Stimulated activated CD4-positive, alpha-beta T cell treated with anti-CD3 and anti-CD28 coated beads, TNF-alpha, amount 100 ng/mL, for 48 hours (primary cell): ENCODE measurements around the gene SUSD6.
"Not testable (repeated sequence)": the region's sequence is repeated elsewhere in the genome, so short reads cannot be mapped to it uniquely, and the experiment has no call there.

Experiments used
- DNase-seq, 3 donors: peaks; one replicate each; pipeline ENCODE4 v3.0.0-alpha.2; 2020; ENCODE audit warnings: low read depth in 3 of 3

The SUSD6 gene

GRCh38 chr14:69694730-69695281 lies 83.4 kb downstream of the SUSD6 start:
- no peak for DNase-seq

- DNase-seq, result no peak
Measured at GRCh38 chr14:69695322-69696203, 84.2 kb downstream of the SUSD6 start.

- DNase-seq, result no peak
Measured at GRCh38 chr14:69696204-69696527, 84.8 kb downstream of the SUSD6 start.

GRCh38 chr14:69696633-69697557 lies 85.5 kb downstream of the SUSD6 start:
- DNase-seq, result no peak

GRCh38 chr14:69698572-69698971 lies 87.2 kb downstream of the SUSD6 start:
- DNase-seq, result no peak

GRCh38 chr14:69699243-69699642 lies 87.8 kb downstream of the SUSD6 start:
- not testable (repeated sequence) for DNase-seq

GRCh38 chr14:69699748-69700303 lies 88.4 kb downstream of the SUSD6 start:
- no peak for DNase-seq

- DNase-seq, result no peak
Measured at GRCh38 chr14:69700575-69700974, 89.2 kb downstream of the SUSD6 start.

- no peak for DNase-seq
Measured at GRCh38 chr14:69701291-69701690, 89.9 kb downstream of the SUSD6 start.

GRCh38 chr14:69701857-69702256 lies 90.5 kb downstream of the SUSD6 start:
- DNase-seq, result no peak

GRCh38 chr14:69703047-69704039 lies 91.9 kb downstream of the SUSD6 start:
- DNase-seq, result no peak

- DNase-seq, result no peak
Measured at GRCh38 chr14:69704319-69704718, 92.9 kb downstream of the SUSD6 start.

- no peak for DNase-seq
Measured at GRCh38 chr14:69705706-69706105, 94.3 kb downstream of the SUSD6 start.

- DNase-seq, result no peak
Measured at GRCh38 chr14:69708049-69708448, 96.7 kb downstream of the SUSD6 start.

GRCh38 chr14:69708586-69709560 lies 97.5 kb downstream of the SUSD6 start:
- DNase-seq, result no peak

GRCh38 chr14:69710378-69710777 lies 99.0 kb downstream of the SUSD6 start:
- DNase-seq, result no peak

GRCh38 chr14:69711065-69711464 lies 99.7 kb downstream of the SUSD6 start:
- DNase-seq, result no peak

GRCh38 chr14:69711477-69711876 lies 100.1 kb downstream of the SUSD6 start:
- DNase-seq, result no peak

GRCh38 chr14:69711881-69712560 lies 100.6 kb downstream of the SUSD6 start:
- DNase-seq, result no peak
